ENCODE data around the gene APEX1. TPM values are rescaled to one million over a fixed set of nuclear protein-coding genes. Genes with fewer than 3 reads are reported as not detected.
"Not testable (repeated sequence)": the region's sequence is repeated elsewhere in the genome, so short reads cannot be mapped to it uniquely, and the experiment has no call there.

APEX1 gene
- total RNA-seq, 1 experiment from 2014 or later = 113 TPM

DNA sequence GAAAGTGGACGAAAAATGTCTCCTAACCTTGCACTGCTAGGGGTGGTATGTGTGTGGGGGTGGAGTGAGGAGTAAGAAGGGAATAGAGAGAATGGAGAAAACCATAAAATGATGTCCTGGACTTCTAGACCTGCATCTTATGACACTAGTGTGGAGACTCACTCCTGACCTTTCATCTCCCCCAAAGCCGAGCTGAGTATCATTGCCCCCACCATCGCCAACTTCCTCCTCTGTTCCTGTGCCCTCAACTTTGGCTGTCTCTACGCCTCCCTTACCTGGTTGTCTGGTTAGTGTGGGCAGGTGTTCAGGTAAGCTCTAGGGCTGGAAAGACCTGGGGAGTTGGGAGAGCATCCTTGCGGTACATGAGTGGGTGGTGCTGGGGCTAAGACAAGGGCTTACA lies 14.6 kb upstream of the APEX1 start:
- H3K27ac ChIP-seq = no peak overlapping the region
- H3K36me3 ChIP-seq (ENCODE audit: low read depth) = no peaks in the 10 kb centered on the region
- no peak for TF ChIP-seq EZH2 (IDR thresholded peaks at IDR 0.05; ENCODE audit: low read depth)
- TF ChIP-seq, protein P1, sequence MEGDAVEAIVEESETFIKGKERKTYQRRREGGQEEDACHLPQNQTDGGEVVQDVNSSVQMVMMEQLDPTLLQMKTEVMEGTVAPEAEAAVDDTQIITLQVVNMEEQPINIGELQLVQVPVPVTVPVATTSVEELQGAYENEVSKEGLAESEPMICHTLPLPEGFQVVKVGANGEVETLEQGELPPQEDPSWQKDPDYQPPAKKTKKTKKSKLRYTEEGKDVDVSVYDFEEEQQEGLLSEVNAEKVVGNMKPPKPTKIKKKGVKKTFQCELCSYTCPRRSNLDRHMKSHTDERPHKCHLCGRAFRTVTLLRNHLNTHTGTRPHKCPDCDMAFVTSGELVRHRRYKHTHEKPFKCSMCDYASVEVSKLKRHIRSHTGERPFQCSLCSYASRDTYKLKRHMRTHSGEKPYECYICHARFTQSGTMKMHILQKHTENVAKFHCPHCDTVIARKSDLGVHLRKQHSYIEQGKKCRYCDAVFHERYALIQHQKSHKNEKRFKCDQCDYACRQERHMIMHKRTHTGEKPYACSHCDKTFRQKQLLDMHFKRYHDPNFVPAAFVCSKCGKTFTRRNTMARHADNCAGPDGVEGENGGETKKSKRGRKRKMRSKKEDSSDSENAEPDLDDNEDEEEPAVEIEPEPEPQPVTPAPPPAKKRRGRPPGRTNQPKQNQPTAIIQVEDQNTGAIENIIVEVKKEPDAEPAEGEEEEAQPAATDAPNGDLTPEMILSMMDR (conservative IDR thresholded peaks at IDR 0.05) = no peak
- H3F3A ChIP-seq (ENCODE audit: insufficient read depth, low read depth) = no peaks in the 10 kb centered on the region
- no peaks in the 10 kb centered on the region for H3K9me3 ChIP-seq (ENCODE audit: insufficient read depth, low read depth)
- no peak for DNase-seq
- H3K27me3 ChIP-seq (ENCODE audit: insufficient read depth, low read depth) = no peaks in the 10 kb centered on the region; the same call in 1 of the 2 replicates
- no peaks in the 10 kb centered on the region for H3K4me1 ChIP-seq (replicated peaks; ENCODE audit: insufficient read depth)
- no peaks in the 10 kb centered on the region for H4K20me1 ChIP-seq (ENCODE audit: insufficient read depth)
- H3K4me2 ChIP-seq = no peak overlapping the region
- POLR2A ChIA-PET (ENCODE audit: unreplicated experiment) = no interaction called here
- intact Hi-C loops (cut with micrococcal nuclease; ENCODE audit: unreplicated experiment) = no loop called here
- no peak overlapping the region for H3K4me3 ChIP-seq
- BruUV-seq (replicated peaks) = no TSS peak
- no peaks in the 10 kb centered on the region for H3K79me2 ChIP-seq (ENCODE audit: low read depth)
- no peak overlapping the region for H2AFZ ChIP-seq
- CTCF ChIA-PET = no interaction called here
- H3K9me2 ChIP-seq (ENCODE audit: insufficient read depth) = no peaks in the 10 kb centered on the region

DNA sequence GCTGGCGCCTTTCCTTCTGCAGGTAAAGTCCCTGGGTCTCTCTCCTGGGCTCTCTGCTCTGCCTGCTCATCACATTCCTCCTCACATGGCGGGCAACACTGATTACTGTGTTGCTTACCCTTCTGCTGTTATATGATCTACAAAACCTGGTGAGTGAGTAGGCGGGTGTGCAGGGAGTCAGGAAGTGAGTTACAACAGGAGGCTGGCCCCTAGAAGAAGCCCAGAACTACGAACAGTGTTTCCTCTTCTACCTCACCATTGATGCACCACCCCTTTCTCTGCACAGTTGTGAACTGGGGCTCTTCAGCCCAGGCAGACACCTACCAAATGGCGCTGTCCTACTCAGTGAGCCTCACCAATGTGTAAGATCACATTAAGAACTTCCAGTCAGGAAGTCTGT lies 14.1 kb upstream of the APEX1 start:
- Histone ChIP-seq H4K20me1 (ENCODE audit: insufficient read depth) (no peaks in the 10 kb centered on the region), H2AFZ (no peak overlapping the region), H3K4me3 (no peak overlapping the region), H3K9me3 (ENCODE audit: insufficient read depth, low read depth) (no peaks in the 10 kb centered on the region), H3K36me3 (ENCODE audit: low read depth) (no peaks in the 10 kb centered on the region), H3F3A (ENCODE audit: insufficient read depth, low read depth) (no peaks in the 10 kb centered on the region), H3K4me1 (replicated peaks; ENCODE audit: insufficient read depth) (no peaks in the 10 kb centered on the region), H3K27ac (no peak overlapping the region), H3K4me2 (no peak overlapping the region), H3K9me2 (ENCODE audit: insufficient read depth) (no peaks in the 10 kb centered on the region), H3K79me2 (ENCODE audit: low read depth) (no peaks in the 10 kb centered on the region), H3K27me3 (ENCODE audit: insufficient read depth, low read depth) (no peaks in the 10 kb centered on the region; the same call in 1 of the 2 replicates)
- BruUV-seq (replicated peaks) = no TSS peak
- TF ChIP-seq, protein P1 (conservative IDR thresholded peaks at IDR 0.05) = no peak
- TF ChIP-seq EZH2 (IDR thresholded peaks at IDR 0.05; ENCODE audit: low read depth) = no peak
- no peak for DNase-seq
- ChIA-PET POLR2A (ENCODE audit: unreplicated experiment) (no interaction called here), CTCF (no interaction called here)
- intact Hi-C loops (cut with micrococcal nuclease; ENCODE audit: unreplicated experiment) = no loop called here

DNA sequence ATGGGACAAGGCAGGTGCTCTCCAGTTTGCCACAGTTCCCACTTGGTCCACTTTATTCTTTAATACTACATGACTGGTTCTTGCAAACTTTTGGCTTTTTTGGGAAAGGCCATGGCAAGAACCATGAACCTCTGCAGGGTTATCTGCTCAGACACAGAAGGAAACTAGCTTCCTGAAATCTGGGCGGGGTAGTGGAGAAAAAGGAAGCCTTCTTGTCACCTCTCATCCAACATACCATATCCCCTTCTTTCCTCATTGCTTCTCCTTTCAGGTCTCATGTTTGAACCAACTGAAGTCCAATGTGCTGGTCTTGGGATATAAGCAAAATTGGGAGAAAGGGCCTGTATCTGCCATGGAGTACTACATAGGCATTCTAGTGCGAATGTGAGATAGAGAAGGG lies 13.6 kb upstream of the APEX1 start:
- intact Hi-C loops (cut with micrococcal nuclease; ENCODE audit: unreplicated experiment) = no loop called here
- BruUV-seq (replicated peaks) = no TSS peak
- Histone ChIP-seq H3K27me3 (ENCODE audit: insufficient read depth, low read depth) (no peaks in the 10 kb centered on the region; the same call in 1 of the 2 replicates), H3K27ac (no peak overlapping the region), H3K79me2 (ENCODE audit: low read depth) (no peaks in the 10 kb centered on the region), H2AFZ (no peak overlapping the region), H3F3A (ENCODE audit: insufficient read depth, low read depth) (no peaks in the 10 kb centered on the region), H3K9me2 (ENCODE audit: insufficient read depth) (no peaks in the 10 kb centered on the region), H3K36me3 (ENCODE audit: low read depth) (no peaks in the 10 kb centered on the region), H3K4me3 (no peak overlapping the region), H3K4me2 (no peak overlapping the region), H3K4me1 (replicated peaks; ENCODE audit: insufficient read depth) (no peaks in the 10 kb centered on the region), H4K20me1 (ENCODE audit: insufficient read depth) (no peaks in the 10 kb centered on the region), H3K9me3 (ENCODE audit: insufficient read depth, low read depth) (no peaks in the 10 kb centered on the region)
- POLR2A ChIA-PET (ENCODE audit: unreplicated experiment) = no interaction called here
- CTCF ChIA-PET = no interaction called here
- no peak for DNase-seq
- TF ChIP-seq, protein P1 (conservative IDR thresholded peaks at IDR 0.05) = no peak
- no peak for TF ChIP-seq EZH2 (IDR thresholded peaks at IDR 0.05; ENCODE audit: low read depth)

DNA sequence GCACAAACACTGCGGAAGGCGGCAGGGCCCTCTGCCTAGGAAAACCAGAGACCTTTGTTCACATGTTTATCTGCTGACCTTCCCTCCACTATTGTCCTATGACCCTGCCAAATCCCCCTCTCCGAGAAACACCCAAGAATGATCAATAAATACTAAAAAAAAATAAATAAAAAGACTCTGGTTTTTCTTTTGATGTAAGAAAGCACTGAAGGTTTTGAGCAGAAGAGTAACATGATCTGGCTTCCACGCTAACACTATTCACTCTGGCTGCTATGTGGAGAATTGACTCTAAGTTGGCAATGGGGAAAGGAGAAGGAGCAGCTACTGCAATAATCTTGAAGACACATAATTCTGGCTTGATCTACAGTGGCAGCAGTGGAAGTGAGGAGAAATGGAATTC lies 11.4 kb upstream of the APEX1 start:
- intact Hi-C loops (cut with micrococcal nuclease; ENCODE audit: unreplicated experiment); H4K20me1 ChIP-seq (ENCODE audit: insufficient read depth); POLR2A ChIA-PET (ENCODE audit: unreplicated experiment); H2AFZ ChIP-seq; H3K9me2 ChIP-seq (ENCODE audit: insufficient read depth); DNase-seq; H3K27ac ChIP-seq; H3K4me1 ChIP-seq (replicated peaks; ENCODE audit: insufficient read depth); H3K4me3 ChIP-seq; CTCF ChIA-PET; H3K79me2 ChIP-seq (ENCODE audit: low read depth); H3K36me3 ChIP-seq (ENCODE audit: low read depth); H3K27me3 ChIP-seq (ENCODE audit: insufficient read depth, low read depth); H3K4me2 ChIP-seq; H3F3A ChIP-seq (ENCODE audit: insufficient read depth, low read depth); BruUV-seq (replicated peaks); H3K9me3 ChIP-seq (ENCODE audit: insufficient read depth, low read depth): not testable (repeated sequence)

All from PC-9 (cell line).